Neural progenitor cell (in vitro differentiated cells): ENCODE data around the gene RAN.

Experiments
- EZH2 ChIP-seq: fragments of 200-600 bp; sonication (generic); IDR thresholded peaks from 2 replicates; pipeline ENCODE4 v1.6.1; 2017; ENCODE audit warnings: antibody characterized with exemption, mild to moderate bottlenecking, moderate library complexity
- EZH2phosphoT487 ChIP-seq: fragments of 200-600 bp; sonication (generic); IDR thresholded peaks from 2 replicates; pipeline ENCODE4 v1.6.1; 2017; ENCODE audit warnings: antibody characterized with exemption
- TF ChIP-seq, protein P1 (sequence below): fragments of 200-600 bp; sonication (generic); IDR thresholded peaks from 2 replicates; pipeline ENCODE4 v1.5.1; 2017; ENCODE audit warnings: antibody characterized with exemption, mild to moderate bottlenecking

DNA sequence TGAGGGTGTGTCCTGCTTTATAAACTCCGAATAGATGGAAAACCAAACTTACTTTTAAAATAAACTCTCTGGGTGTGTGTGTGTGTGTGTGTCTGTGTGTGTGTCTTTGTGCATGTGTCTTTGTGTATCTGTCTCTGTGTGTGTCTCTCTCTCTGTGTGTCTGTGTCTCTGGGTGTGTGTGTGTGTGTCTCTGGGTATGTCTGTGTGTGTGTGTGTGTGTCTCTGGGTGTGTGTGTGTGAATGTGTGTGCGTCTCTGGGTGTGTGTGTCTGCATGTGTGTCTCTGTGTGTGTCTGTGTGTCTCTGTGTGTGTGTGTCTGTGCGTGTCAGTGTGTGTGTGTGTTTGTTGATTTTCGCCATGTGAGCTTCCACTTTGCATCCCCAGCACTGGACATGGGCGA lies 9.2 kb downstream of the RAN start:
- TF ChIP-seq, protein P1, sequence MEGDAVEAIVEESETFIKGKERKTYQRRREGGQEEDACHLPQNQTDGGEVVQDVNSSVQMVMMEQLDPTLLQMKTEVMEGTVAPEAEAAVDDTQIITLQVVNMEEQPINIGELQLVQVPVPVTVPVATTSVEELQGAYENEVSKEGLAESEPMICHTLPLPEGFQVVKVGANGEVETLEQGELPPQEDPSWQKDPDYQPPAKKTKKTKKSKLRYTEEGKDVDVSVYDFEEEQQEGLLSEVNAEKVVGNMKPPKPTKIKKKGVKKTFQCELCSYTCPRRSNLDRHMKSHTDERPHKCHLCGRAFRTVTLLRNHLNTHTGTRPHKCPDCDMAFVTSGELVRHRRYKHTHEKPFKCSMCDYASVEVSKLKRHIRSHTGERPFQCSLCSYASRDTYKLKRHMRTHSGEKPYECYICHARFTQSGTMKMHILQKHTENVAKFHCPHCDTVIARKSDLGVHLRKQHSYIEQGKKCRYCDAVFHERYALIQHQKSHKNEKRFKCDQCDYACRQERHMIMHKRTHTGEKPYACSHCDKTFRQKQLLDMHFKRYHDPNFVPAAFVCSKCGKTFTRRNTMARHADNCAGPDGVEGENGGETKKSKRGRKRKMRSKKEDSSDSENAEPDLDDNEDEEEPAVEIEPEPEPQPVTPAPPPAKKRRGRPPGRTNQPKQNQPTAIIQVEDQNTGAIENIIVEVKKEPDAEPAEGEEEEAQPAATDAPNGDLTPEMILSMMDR: no peak
- TF ChIP-seq EZH2: no peak
- no peak for TF ChIP-seq EZH2phosphoT487
